Gastrocnemius medialis (tissue), 4 donors: ENCODE measurements around the gene SULT2A1. TPM values are rescaled to one million over a fixed set of nuclear protein-coding genes. Genes with fewer than 3 reads are reported as not detected.

Experiments
- ATAC-seq, 2 donors: fragments of 150-250 bp; one replicate each; pipeline ENCODE4 v1.9.1; 2016
- DNase-seq, 2 donors: peaks; one replicate each; pipeline ENCODE4 v3.0.0-alpha.2; 2019
- H3K27ac ChIP-seq, 4 donors: fragments of 200-600 bp; sonication (generic); 1 replicate in 1 of 4; 2 replicates in 3 of 4; pipeline ENCODE4 v1.5.1; 2016 to 2018; ENCODE audit warnings: mild to moderate bottlenecking in 2 of 4, moderate library complexity in 1 of 4
- H3K27me3 ChIP-seq, 3 donors: fragments of 200-600 bp; sonication (generic) in 2 of 3; 1 replicate in 1 of 3; 2 replicates in 2 of 3; pipeline versions ENCODE4 v1.5.1 to v1.6.0; 2016 to 2019; ENCODE audit warnings: mild to moderate bottlenecking in 1 of 3, moderate library complexity in 1 of 3
- H3K36me3 ChIP-seq, 2 donors: fragments of 200-600 bp; sonication (generic) in 1 of 2; one replicate each; pipeline ENCODE4 v1.5.1; 2017 to 2018
- H3K4me1 ChIP-seq, 2 donors: fragments of 200-600 bp; sonication (generic) in 1 of 2; one replicate each; pipeline ENCODE4 v1.5.1; 2016 to 2017; ENCODE audit warnings: mild to moderate bottlenecking in 2 of 2
- H3K4me3 ChIP-seq, 4 donors: fragments of 200-600 bp; sonication (generic) in 3 of 4; 1 replicate in 1 of 4; 2 replicates in 3 of 4; pipeline ENCODE4 v1.5.1; 2016 to 2019; ENCODE audit warnings: mild to moderate bottlenecking in 2 of 4
- H3K9me3 ChIP-seq, 3 donors: fragments of 200-600 bp; sonication (generic) in 2 of 3; 1 replicate in 1 of 3; 2 replicates in 2 of 3; pipeline ENCODE4 v1.5.1; 2016 to 2019
- CTCF ChIP-seq, 5 experiments: fragments of 450-650 bp in 3 of 5; fragments of 200-600 bp in 2 of 5; sonication (generic) in 2 of 5; IDR thresholded peaks in 4 of 5; conservative IDR thresholded peaks in 1 of 5; 1 replicate in 4 of 5; 2 replicates in 1 of 5; pipeline ENCODE4 v1.5.1; 2016 to 2019; ENCODE audit warnings: antibody characterized with exemption in 5 of 5, mild to moderate bottlenecking in 3 of 5, moderate library complexity in 3 of 5
- POLR2A ChIP-seq, 2 donors: fragments of 450-650 bp; IDR thresholded peaks; one replicate each; pipeline ENCODE4 v1.6.1; 2017; ENCODE audit warnings: antibody characterized with exemption in 2 of 2, mild to moderate bottlenecking in 2 of 2, moderate library complexity in 2 of 2
- in situ Hi-C, 4 donors: fragments of 200-750 bp; cut with MboI; loops; one replicate each; pipeline versions ENCODE4 v1.15.0 to v1.8.0; 2017; ENCODE audit warnings: low sequenced_read_pairs in 4 of 4
- intact Hi-C: fragments of 100-400 bp; cut with DNase I; formaldehyde crosslinking; loops from one replicate; pipeline ENCODE4 v1.15.1; 2023; ENCODE audit warnings: low total_unique reads
- total RNA-seq, 4 donors: library from RNA; depleted of rRNA; stranded (reverse); fragments of >200 nt; gene quantifications; one replicate each; pipeline versions ENCODE4 v1.1.0 to v1.2.3, GENCODE V29; 2016

The SULT2A1 gene
- total RNA-seq, 4 donors from 2014 or later = 0.55 to 1.4 TPM; not detected in 2

- ATAC-seq (no peak), DNase-seq (no peak)
- Histone ChIP-seq H3K27ac (no peak overlapping the region), H3K27me3 (no peaks in the 10 kb centered on the region), H3K4me1 (no peaks in the 10 kb centered on the region), H3K9me3 (peaks cover 0 to 5% (median 3%) of the 10 kb centered on the region in 3 donors), H3K36me3 (no peaks in the 10 kb centered on the region), H3K4me3 (no peak overlapping the region)
- intact Hi-C loops = no loop called here
- in situ Hi-C loops = no loop called here
- TF ChIP-seq CTCF (IDR thresholded peaks at IDR 0.05 in 4 of 5, conservative IDR thresholded peaks at IDR 0.05 in 1 of 5) (no peak), POLR2A (IDR thresholded peaks at IDR 0.05) (no peak)
Observed at GRCh38 chr19:47895165-47895782, 9.2 kb upstream of the SULT2A1 start.

GRCh38 chr19:47891923-47892666, 6.0 kb upstream of the SULT2A1 start:
- Histone ChIP-seq H3K27ac (no peak overlapping the region), H3K9me3 (peaks cover 0 to 5% (median 3%) of the 10 kb centered on the region in 3 donors), H3K36me3 (no peaks in the 10 kb centered on the region), H3K4me3 (no peak overlapping the region), H3K27me3 (no peaks in the 10 kb centered on the region), H3K4me1 (no peaks in the 10 kb centered on the region)
- in situ Hi-C loops (no loop called here), intact Hi-C loops (no loop called here)
- no peak for DNase-seq
- no peak for ATAC-seq
- TF ChIP-seq CTCF (IDR thresholded peaks at IDR 0.05 in 4 of 5, conservative IDR thresholded peaks at IDR 0.05 in 1 of 5) = no peak
- TF ChIP-seq POLR2A (IDR thresholded peaks at IDR 0.05) = no peak

- H3K4me1 ChIP-seq = no peaks in the 10 kb centered on the region
- ATAC-seq (no peak), DNase-seq (no peak)
- H3K36me3 ChIP-seq = no peaks in the 10 kb centered on the region
- H3K27ac ChIP-seq = no peak overlapping the region
- no peaks in the 10 kb centered on the region for H3K27me3 ChIP-seq
- in situ Hi-C loops = no loop called here
- no peak overlapping the region for H3K4me3 ChIP-seq
- TF ChIP-seq POLR2A (IDR thresholded peaks at IDR 0.05) (no peak), CTCF (IDR thresholded peaks at IDR 0.05 in 4 of 5, conservative IDR thresholded peaks at IDR 0.05 in 1 of 5) (no peak)
- intact Hi-C loops = no loop called here
- peaks cover 0 to 5% (median 3%) of the 10 kb centered on the region in 3 donors for H3K9me3 ChIP-seq
Observed at GRCh38 chr19:47891622-47891922, 5.5 kb upstream of the SULT2A1 start.

GRCh38 chr19:47890865-47891621, 4.9 kb upstream of the SULT2A1 start:
- TF ChIP-seq CTCF (IDR thresholded peaks at IDR 0.05 in 4 of 5, conservative IDR thresholded peaks at IDR 0.05 in 1 of 5) (no peak), POLR2A (IDR thresholded peaks at IDR 0.05) (no peak)
- DNase-seq = no peak
- H3K27me3 ChIP-seq = no peaks in the 10 kb centered on the region
- no peak overlapping the region for H3K27ac ChIP-seq
- intact Hi-C loops = no loop called here
- in situ Hi-C loops = no loop called here
- H3K9me3 ChIP-seq = peaks cover 0 to 4% (median 3%) of the 10 kb centered on the region in 3 donors
- H3K4me3 ChIP-seq = no peak overlapping the region
- no peaks in the 10 kb centered on the region for H3K36me3 ChIP-seq
- no peak for ATAC-seq
- no peaks in the 10 kb centered on the region for H3K4me1 ChIP-seq
